GM21423 (cell line): ENCODE data around the gene IGSF9.
A peak's percentile ranks its signal among the peaks of the same experiment; 100 is the strongest.

Source experiments
- ATAC-seq: cut with Tn5 transposase; IDR thresholded peaks from one replicate; pipeline ENCODE4 v1.9.1; 2021; ENCODE audit warnings: mild to moderate bottlenecking, moderate library complexity; ENCODE audit not compliant: unreplicated experiment

Gene IGSF9, protein sequence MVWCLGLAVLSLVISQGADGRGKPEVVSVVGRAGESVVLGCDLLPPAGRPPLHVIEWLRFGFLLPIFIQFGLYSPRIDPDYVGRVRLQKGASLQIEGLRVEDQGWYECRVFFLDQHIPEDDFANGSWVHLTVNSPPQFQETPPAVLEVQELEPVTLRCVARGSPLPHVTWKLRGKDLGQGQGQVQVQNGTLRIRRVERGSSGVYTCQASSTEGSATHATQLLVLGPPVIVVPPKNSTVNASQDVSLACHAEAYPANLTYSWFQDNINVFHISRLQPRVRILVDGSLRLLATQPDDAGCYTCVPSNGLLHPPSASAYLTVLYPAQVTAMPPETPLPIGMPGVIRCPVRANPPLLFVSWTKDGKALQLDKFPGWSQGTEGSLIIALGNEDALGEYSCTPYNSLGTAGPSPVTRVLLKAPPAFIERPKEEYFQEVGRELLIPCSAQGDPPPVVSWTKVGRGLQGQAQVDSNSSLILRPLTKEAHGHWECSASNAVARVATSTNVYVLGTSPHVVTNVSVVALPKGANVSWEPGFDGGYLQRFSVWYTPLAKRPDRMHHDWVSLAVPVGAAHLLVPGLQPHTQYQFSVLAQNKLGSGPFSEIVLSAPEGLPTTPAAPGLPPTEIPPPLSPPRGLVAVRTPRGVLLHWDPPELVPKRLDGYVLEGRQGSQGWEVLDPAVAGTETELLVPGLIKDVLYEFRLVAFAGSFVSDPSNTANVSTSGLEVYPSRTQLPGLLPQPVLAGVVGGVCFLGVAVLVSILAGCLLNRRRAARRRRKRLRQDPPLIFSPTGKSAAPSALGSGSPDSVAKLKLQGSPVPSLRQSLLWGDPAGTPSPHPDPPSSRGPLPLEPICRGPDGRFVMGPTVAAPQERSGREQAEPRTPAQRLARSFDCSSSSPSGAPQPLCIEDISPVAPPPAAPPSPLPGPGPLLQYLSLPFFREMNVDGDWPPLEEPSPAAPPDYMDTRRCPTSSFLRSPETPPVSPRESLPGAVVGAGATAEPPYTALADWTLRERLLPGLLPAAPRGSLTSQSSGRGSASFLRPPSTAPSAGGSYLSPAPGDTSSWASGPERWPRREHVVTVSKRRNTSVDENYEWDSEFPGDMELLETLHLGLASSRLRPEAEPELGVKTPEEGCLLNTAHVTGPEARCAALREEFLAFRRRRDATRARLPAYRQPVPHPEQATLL

DNA sequence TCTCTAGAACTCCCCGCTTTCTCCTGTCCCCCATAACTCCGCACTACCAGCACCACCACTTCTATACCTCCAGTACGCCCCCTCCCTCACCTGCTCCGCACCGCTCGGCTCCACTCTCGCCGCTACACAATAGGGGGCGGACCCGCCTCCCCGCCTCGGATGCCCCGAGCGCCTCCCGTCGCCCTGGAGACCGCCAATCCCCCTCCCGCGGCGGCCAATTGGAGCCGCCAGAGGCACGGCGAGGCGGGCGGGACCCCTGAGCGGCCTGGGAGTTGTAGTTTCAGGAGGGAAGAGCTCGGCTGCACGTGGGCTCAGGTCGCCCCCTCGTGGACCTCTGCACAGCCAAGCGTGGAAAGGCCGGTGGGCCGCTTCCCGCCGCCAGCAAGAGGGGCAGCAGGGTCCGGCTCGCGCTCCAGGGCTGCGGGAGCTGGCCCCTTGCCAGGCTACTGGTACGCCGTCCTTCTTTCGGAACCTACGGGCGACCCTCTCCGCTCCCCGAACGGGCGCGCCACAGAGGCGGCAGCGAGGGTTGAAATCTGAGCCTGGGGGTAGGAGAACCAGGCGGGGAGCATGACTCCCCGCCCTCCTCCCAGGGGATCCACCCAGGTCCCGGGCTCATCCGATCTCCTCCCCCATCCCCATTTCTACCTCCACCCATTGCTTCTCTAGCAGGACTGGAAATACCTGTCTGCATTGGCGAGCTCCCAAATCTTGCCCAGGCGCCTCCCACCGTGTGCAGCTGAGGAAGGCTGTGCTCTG is at the start of gene IGSF9:
Gene IGSF9, minus strand, starts transcription at position 131 of the 759 bp plus-strand sequence. CDS start 2,159 bp downstream, outside the sequence.
- peak; percentile 62 for ATAC-seq

DNA sequence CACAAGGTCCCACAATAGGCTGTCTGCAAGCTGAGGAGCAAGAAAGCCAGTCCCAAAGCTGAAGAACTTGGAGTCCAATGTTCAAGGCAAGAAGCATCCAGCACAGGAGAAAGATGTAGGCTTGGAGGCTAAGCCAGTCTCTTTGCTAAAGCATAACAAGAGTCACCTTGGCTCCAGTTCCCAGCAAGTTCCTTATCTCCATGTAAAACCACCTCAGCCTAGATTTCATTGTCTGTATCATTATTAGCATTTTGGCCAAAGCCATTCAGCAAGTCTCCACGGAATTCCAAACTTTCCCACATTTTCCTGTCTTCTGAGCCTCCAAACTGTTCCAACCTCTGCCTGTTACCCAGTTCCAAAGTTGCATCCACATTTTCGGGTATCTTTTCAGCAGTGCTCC is 49.5 kb upstream of the IGSF9 start:
- no peak for ATAC-seq

DNA sequence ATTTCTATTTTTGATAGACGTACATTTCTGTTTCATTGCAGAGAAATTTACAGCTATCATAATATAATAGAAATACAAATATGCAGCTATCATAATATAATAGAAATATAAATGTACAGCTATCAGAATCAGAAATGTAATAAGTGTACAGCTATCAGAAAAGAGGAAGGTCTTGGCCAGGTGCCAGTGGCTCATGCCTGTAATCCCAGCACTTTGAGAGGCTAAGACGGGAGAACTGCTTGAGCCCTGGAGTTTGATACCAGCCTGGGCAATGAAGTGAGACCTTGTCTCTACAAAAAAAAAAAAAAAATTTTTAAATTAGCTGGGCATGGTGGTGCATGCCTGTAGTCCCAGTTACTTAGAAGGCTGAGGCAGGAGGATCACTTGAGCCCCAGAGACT is 48.5 kb upstream of the IGSF9 start:
- ATAC-seq: no peak

DNA sequence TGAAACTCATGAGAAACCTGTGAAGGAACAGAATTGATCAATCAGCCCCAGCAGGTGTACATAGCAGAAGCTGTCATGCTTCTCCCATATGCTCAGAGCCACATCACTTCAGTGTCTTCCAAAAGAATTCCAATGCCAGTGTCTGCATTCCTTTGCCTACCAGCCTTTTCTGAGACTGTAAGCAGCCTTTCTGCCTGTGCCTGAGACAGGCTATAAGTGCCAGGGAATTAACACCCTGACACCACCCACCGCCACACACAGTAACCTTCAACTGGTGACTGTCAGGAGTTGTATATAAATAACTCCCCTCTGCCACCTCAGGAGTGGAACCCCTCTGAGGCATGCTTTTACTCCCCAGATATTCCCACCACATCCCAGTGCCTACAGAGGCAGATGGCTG is 46.7 kb upstream of the IGSF9 start:
- no peak for ATAC-seq

DNA sequence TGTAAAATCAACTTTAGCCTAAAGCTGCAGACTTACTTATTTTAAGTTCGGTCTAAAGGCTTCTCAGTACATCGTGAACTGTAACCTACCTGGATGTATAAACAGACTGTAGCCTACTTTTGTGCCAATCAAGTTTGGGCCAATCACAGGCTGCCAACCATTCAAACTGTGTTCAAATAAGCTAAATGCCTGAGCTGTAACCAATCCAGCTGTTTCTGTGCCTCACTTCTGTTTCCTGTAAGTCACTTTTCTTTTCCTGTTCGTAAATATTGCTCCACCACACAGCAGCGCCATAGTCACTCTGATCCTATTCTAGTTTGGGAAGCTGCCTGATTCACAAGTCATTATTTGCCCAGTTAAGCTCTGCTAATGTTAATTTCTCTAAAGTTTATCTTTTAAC is 46.1 kb upstream of the IGSF9 start:
- ATAC-seq: no peak

GRCh38 chr1:159990005-159990404 is 44.6 kb upstream of the IGSF9 start:
- ATAC-seq: no peak

- no peak for ATAC-seq
Observed at GRCh38 chr1:159989581-159989980, 44.2 kb upstream of the IGSF9 start.

DNA sequence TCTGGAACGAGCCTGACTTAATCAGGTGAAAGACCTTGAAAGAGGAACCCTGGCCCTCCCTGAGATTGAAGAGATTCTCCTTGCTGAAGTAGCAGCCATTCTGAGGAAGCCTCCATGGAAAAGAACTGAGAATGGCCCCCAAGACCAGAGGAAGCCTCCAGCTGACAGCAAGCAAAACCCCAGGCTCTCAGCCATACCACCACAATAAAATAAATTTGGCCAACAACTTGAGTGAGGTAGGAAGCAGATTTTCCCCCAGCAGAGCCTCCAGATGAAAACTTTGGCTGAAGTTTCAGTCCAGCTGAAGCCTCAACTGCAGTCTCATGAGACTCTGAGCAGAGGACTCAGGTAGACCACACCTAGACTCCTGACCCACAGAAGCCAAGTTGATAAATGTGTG is 42.6 kb upstream of the IGSF9 start:
- no peak for ATAC-seq

DNA sequence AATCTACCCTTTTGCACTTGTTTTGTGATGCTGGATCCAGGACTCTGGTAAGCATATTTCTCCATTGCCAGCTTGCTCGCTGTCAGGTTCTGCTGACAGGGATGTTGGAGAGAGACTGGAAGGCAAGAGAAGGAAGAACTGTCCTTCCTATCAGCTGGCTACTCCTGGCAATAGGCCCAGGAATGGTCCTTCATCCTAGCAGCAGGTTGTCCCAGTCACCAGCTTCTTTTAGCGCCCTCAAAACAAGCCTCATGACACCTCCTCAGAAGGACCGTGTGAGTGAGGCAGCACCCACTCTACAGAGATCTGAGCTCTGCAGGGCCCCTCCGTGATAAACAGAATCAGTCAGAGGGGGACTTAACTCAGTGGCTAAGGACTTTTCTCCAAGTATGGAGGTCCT is 41.8 kb upstream of the IGSF9 start:
- no peak for ATAC-seq

DNA sequence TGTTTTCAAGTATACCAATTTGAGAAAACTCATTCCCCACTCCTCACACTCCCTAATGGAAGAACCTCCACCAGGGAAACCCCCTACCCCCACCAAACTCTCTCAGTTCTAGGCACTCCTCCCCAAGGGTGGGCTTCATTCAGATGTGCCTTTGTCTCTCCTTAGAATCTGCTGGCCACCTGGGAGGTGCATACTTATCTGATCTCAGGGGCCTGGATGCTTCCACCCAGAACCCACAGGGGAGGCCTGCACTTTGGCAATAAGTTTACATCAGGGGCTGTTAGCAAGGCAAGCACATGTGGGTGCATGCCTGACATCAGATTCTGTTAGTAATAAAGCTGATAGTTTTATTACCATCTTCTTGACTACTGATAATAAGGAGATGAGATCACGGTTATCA is 41.1 kb upstream of the IGSF9 start:
- ATAC-seq: no peak

DNA sequence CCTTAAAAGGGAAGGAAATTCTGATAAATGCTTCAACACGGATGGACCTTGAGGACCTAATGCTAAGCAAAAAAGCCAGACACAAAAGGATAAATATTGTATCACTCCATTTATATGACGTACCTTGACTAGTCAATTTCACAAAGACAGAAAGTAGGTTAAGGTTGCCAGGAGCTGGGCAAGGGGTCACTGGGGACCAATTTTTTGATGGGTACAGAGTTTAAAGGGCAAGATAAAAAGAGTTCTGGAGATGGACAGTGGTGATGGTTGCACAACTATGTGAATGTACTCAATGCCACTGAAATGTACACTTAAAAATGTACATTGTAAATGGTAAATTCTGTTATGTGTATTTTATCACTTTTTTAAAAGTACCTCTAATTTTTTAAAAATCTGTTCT is 40.7 kb upstream of the IGSF9 start:
- ATAC-seq: no peak

GRCh38 chr1:159985473-159985872 is 40.1 kb upstream of the IGSF9 start:
- no peak for ATAC-seq

DNA sequence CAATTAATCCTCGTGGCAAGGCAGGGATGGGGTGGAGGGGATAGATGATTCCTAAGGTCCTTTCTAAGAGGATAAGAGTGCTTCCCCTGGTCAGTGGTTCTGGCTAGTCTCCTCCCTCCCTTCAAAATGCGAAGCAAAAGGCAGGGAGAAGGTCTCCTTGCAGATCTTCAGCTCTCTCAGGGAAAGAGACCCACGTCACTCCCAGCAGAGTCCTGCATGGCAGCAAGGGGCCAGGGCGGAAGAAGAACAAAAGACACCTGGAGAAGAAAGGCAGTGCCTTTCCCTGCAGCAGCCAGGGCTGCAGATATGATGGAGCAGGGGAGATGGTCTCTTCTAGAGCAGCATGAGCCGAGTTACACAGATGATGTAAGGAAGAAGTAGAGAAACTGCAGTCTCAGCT is 38.3 kb upstream of the IGSF9 start:
- ATAC-seq: no peak

DNA sequence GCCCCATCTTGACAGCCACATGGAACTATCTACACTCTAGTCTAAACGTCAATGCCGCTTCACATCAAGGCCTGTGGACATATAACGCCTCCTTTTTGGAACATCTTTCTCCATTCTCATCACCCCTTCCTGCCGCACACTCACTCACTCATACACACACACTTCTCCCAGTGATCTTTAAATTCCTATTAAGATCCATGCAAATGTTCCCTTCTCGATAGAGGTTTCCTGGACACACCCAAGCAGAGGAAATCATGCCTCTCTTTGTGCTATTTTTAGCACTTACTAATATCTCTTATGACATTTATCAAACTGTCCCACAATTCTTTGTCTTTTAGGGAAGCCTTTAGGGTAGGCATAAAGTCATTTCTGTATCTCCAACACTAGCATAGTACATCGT is 36.9 kb upstream of the IGSF9 start:
- no peak for ATAC-seq

DNA sequence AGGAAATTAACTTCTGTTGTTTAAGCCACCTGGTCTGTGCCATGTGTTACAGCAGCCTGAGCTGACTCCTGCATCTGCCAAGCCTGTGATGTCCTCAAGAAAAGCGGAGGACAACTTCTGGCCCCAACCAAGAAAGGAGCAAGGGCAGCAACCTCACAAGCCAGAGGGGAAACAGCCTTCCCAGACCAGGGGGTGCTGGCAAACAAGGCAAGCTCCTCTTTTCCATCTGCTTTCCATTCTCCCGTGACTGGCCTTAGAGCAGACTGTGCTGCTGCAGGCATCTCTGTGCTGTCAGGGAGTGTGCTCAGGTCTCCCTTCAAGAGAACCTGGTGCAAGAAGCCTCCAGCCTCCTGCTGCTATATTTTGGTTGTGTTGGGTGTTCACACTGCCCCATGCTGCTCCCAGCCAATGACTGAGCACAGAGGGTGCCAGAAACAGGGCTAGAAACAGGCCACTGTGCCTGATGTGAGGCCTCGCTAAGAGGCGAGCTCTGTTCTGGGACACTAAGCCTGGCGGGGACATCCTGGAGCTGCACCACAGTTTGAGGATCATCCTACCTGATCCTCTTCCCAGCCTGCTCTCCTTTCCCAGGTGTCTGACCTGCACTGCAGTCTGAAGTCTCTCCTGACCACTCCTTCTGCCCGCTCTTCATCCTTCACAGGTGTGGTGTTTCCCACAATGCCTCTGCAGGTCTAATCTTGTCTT is 36.1 kb upstream of the IGSF9 start:
- no peak for ATAC-seq

DNA sequence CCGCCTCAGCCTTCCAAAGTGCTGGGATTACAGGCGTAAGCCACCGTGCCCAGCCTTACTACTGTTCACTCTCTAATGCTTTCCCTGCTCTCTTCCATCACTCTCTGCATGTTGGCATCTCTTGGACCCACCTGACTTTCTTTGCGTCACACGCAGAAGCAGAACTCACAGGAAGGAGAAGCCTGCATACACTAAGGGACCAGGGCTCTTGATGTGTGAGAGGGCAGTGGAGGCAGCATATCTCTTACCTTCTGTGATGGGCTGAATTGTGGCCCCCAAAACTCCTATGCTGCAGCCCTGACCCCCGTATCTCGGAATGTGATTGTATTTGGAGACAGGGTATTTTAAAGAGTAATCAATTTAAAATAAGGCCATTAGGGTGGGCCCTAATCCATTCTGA is 35.4 kb upstream of the IGSF9 start:
- ATAC-seq: no peak

GRCh38 chr1:159980076-159980475 is 34.7 kb upstream of the IGSF9 start:
- no peak for ATAC-seq

DNA sequence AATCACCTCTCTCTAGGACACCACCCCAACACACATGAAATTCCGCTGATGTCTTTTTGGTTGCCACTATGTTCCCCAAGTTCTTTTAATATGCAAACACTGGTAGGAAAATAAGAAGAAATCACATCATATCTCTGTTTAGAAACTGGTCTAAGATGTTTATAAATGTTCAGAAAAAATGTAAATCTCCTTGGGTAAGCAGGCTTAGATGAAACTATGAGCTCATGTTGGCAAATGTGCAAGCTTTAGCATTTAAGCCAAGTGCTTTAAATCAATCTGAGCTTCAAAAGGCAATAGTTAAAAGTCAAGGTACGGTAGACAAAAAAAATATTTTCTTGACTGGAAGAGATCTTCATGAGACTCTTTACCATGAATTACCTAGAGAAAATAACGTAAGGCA is 33.8 kb upstream of the IGSF9 start:
- no peak for ATAC-seq

GRCh38 chr1:159978107-159978398 is 32.6 kb upstream of the IGSF9 start:
- ATAC-seq: no peak

- no peak for ATAC-seq
Observed at GRCh38 chr1:159977364-159978106, 32.1 kb upstream of the IGSF9 start.
